Aorta (tissue), 5 donors: ENCODE data around the gene CA14. TPM values are rescaled to one million over a fixed set of nuclear protein-coding genes. Genes with fewer than 3 reads are reported as not detected.
"Not testable (repeated sequence)": the region's sequence is repeated elsewhere in the genome, so short reads cannot be mapped to it uniquely, and the experiment has no call there.

Experiments
- ATAC-seq: fragments of 200-7000 bp; cut with Tn5 transposase; one replicate; pipeline ENCODE4 v1.9.1; 2022; ENCODE audit warnings: moderate library complexity; ENCODE audit not compliant: low FRiP score
- DNase-seq, 2 donors: peaks; one replicate each; pipeline ENCODE4 v3.0.0-alpha.2; 2020
- H3K27ac ChIP-seq, 2 donors: one replicate each; pipeline ENCODE4 v1.5.1; 2013; ENCODE audit warnings: low read length in 2 of 2, mild to moderate bottlenecking in 2 of 2, moderate library complexity in 2 of 2, control low read depth in 1 of 2, inconsistent platforms in 1 of 2, low read depth in 1 of 2
- H3K27me3 ChIP-seq, 2 donors: one replicate each; pipeline ENCODE4 v1.6.1; 2013; ENCODE audit warnings: control low read depth in 1 of 2, low read length in 1 of 2, mild to moderate bottlenecking in 1 of 2, moderate library complexity in 1 of 2; ENCODE audit not compliant: insufficient read depth in 2 of 2, control insufficient read depth in 1 of 2
- H3K36me3 ChIP-seq, 2 donors: one replicate each; pipeline ENCODE4 v1.6.1; 2013; ENCODE audit warnings: control low read depth in 1 of 2, low read length in 1 of 2, mild to moderate bottlenecking in 1 of 2; ENCODE audit not compliant: insufficient read depth in 2 of 2, control insufficient read depth in 1 of 2
- H3K4me1 ChIP-seq, 2 donors: one replicate each; pipeline ENCODE4 v1.6.1; 2013; ENCODE audit warnings: low read length in 2 of 2, control low read depth in 1 of 2, mild to moderate bottlenecking in 1 of 2, moderate library complexity in 1 of 2; ENCODE audit not compliant: insufficient read depth in 2 of 2, control insufficient read depth in 1 of 2
- H3K4me3 ChIP-seq, 2 donors: one replicate each; pipeline ENCODE4 v1.5.1; 2013; ENCODE audit warnings: low read length in 2 of 2, control low read depth in 1 of 2, mild to moderate bottlenecking in 1 of 2
- H3K9me3 ChIP-seq: one replicate; pipeline ENCODE4 v1.6.1; 2013; ENCODE audit warnings: mild to moderate bottlenecking, low read length; ENCODE audit not compliant: control insufficient read depth
- WGBS, 2 donors: extraction: QIAGEN DNeasy Blood & Tissue Kit; methylation state at CpG; one replicate each; pipeline ENCODE4 v1.1.7; 2013; 5-methylcytosine and 5-hydroxymethylcytosine counted together
- intact Hi-C, 2 donors: fragments of 100-400 bp; cut with DNase I; formaldehyde crosslinking; loops; one replicate each; pipeline versions ENCODE4 v1.14.2 to v1.15.0; 2022
- polyA plus RNA-seq, 2 donors: library from polyadenylated mRNA; stranded (reverse); fragments of 200-250 nt; gene quantifications; one replicate each; pipeline ENCODE4 v1.2.3, GENCODE V29; 2013
- total RNA-seq, 2 donors: library from RNA; stranded (reverse); fragmentation: NEBNext Ultra II Directional; extraction: Animal tissue kit (Norgen Biotek cat#: 25700); gene quantifications; one replicate each; pipeline ENCODE4 v1.2.1, GENCODE V29; 2021
- donor health status: healthy with polysubstance abuse.
- donor health status: Bipolar disorder and iron deficiency.
- donor health status: DM: no; HTN: no; CAD: no.
- donor health status: DM: no; HTN: no; CAD: no.
- donor health status: DM: yes; HTN: yes; CAD: no.

CA14 gene
- total and polyA plus RNA-seq, 4 donors, result not detected

DNA sequence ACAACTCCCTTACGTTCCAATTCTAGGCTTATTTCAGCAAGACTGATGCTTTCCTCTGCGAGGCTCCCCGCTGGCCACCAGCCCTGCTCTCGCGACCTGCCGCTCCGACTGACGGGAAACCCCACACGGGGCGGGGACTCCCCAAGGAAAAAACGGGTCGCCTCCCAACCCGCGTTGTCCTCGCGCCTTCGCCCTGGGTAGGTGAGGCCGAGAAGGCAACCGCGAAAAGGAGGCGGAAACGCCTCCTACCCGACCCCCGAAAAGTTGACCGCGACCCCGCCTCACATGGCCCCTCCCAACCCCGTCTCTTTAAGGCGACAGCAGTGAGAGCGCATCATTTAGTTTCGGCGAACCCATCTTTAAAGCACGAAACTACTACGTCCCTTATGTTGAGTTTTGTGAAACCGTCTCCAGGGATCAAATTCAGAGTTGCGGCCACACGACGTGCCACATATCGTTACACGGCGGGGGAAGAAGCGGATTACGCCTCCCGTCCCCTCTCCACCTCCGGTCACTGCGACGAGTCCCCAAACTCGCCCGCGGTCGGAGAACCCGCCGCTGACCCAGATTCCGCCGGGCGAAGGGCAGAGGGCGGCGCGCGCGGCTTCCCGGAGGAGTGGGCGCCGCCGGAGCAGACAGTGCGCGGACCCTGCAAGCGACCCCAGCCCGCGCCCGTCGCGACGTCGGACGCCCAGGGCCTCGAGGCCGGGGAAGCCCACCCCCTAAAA is 22.8 kb upstream of the CA14 start:
- intact Hi-C loops, result loop anchor here in 1 of 2 donors (5.0 kb wide), 1 partner anchor 72 kb away; no protein-coding TSS in a partner anchor

DNA sequence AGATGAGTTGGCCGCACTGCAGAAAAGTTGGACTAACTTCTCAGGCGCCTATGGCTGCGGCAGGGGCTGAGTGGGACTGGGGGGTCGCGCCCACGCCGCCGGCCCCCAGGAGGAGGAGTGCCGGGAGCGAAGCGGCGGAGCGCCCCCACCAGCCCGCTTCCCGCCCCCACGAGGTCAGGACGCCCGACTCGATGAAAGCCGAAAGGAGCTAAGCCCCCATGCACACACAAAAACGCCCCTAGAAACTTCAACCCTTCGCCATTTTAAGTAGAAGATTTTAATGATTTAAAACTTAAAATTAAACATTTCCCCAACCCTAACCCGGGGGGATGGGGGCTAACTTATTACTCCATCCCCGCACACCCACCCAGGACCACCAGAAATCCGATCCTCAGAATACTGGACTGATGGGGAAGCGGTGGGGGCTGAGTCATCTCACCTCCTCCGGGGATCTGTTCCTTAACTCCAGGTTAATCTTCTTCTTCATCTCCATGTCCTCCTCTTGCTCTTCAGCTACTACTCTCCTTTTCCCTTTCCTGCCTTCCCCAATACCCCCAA is 22.2 kb upstream of the CA14 start:
- ATAC-seq, result peak; percentile 42
- DNase-seq, result peak in 1 of 2 donors; percentile 77
- Histone ChIP-seq H3K36me3 (no peaks in the 10 kb centered on the region), H3K4me1 (no peaks in the 10 kb centered on the region), H3K27ac (peak overlapping the region; percentile 77 to 93), H3K27me3 (no peaks in the 10 kb centered on the region), H3K4me3 (peak overlapping the region; percentile 90 to 94), H3K9me3 (no peaks in the 10 kb centered on the region)
- intact Hi-C loops, result no loop called here
- 0 to 1% methylated on average over 26 to 27 of the region's 27 CpGs for WGBS, 2 donors

More for the DNA sequence above, 22.8 kb upstream of the CA14 start:
- DNase-seq (peak; percentile 93), ATAC-seq (peak; percentile 88)
- Histone ChIP-seq H3K9me3 (no peaks in the 10 kb centered on the region), H3K4me1 (no peaks in the 10 kb centered on the region), H3K27me3 (no peaks in the 10 kb centered on the region), H3K4me3 (peak overlapping the region; percentile 90 to 94), H3K36me3 (no peaks in the 10 kb centered on the region), H3K27ac (peak overlapping the region; percentile 77 to 93)
- 0% methylated on average over 78 of the region's 78 CpGs for WGBS, 2 donors

DNA sequence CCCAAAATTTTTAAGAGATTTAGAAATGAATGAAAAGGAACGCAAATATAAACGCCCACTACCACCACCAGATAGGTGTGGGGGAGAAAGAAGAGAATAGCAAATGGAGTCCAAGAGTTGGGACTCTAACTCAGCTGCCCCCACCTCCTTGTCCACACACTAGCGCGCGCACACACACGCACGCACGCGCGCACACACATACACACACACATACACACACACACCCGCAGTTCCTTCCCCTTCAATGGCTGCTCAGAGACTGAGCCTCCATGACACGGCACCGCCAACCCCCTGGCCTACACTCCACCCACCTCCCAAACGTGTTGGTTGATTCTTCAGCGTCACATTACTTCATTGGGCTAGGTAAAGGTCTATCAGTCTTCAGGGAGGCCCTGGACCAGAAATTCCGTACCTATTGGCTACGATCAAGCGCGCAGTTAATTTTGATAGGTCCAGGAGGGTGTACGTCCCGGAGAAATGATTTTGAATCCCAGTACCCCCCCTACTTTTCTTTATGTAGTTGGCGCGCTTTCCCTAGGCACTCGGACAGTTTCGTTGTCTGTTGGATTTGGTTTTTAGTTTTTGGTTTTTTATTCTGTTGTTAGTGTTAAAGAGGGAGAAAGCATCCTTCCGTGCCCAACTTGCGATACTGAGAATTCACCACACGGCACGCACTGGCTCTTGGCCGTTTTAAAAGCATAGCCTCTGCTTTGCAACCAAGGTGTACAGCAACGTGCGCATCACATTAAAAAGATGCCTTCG is 21.5 kb upstream of the CA14 start, which contains the start of gene ANP32E:
TSS of gene ANP32E (minus strand) at position 261 of the 762 bp plus-strand sequence. CDS start 326 bp downstream, outside the sequence.
- no peaks in the 10 kb centered on the region for H3K27me3 ChIP-seq
- 0 to 1% methylated on average over 33 of the region's 33 CpGs for WGBS, 2 donors
- no peaks in the 10 kb centered on the region for H3K36me3 ChIP-seq
- peak; percentile 96 to 97 for DNase-seq
- ATAC-seq, result peak; percentile 95
- intact Hi-C loops, result no loop called here
- peak within 1 kb of the TSS; percentile 77 to 93 for H3K27ac ChIP-seq
- no peaks in the 10 kb centered on the region for H3K9me3 ChIP-seq
- H3K4me3 ChIP-seq, result peak within 1 kb of the TSS; percentile 90 to 94
- H3K4me1 ChIP-seq, result no peaks in the 10 kb centered on the region

DNA sequence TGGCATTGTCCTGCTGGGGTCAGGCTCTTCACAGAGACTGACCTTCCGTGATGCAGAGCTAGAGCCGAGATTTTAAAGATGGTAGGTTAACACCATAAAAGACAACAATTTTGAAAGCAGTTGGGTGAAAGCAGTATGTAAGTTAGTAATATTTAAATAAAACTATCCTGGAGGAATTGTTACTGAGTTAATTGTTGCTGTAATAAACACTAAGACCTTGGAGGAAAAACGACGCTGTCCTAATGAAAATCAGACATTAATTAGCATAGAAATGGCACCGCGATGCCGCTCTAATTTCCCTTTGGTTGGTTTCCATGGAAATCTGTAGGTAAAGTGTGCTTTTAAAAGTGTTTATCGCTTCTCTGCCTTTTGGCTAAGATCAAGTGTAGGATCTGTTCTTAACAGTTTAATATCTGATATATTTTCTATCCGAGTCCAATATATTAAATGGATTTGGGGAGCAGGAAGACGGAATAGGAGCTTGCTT is 20.9 kb upstream of the CA14 start:
- Histone ChIP-seq H3K36me3 (no peaks in the 10 kb centered on the region), H3K4me1 (no peaks in the 10 kb centered on the region), H3K9me3 (no peaks in the 10 kb centered on the region), H3K27me3 (no peaks in the 10 kb centered on the region), H3K27ac (no peak overlapping the region), H3K4me3 (peak overlapping the region; percentile 32 to 61)
- ATAC-seq (no peak), DNase-seq (peak in 1 of 2 donors; percentile 15)
- 27 to 31% methylated on average over 10 of the region's 10 CpGs for WGBS, 2 donors
- intact Hi-C loops, result no loop called here

DNA sequence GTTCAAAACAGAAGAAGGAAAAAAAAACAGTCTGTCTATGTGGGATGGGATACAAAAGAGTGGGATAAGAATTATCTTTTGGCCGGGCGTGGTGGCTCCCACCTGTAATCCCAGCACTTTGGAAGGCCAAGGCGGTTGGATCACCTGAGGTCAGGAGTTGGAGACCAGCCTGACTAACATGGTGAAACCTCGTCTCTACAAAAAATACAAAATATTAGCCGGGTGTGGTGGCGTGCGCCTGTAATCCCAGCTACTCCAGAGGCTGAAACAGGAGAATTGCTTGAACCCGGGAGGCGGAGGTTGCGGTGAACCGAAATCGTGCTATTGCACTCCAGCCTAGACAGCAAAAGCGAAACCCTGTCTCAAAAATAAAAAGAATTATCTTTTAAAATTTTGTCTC is 20.4 kb upstream of the CA14 start:
- intact Hi-C loops, result not testable (repeated sequence)

DNA sequence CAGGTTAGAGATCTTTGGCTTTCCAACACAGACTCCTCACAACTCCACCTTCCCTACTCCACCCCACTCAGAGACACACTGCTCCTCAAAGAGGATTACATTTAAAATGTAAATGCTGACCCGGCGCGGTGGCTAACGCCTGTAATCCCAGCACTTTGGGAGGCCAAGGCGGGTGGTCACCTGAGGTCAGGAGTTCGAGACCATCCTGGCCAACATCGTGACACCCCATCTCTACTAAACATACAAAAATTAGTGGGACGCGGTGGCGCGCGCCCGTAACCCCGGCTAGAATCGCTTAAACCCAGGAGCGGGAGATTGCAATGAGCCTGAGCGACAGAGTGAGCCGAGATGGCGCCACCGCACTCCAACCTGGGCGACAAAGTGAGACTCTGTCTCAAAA is 19.8 kb upstream of the CA14 start:
- no peak for ATAC-seq
- WGBS, 2 donors, result 93 to 94% methylated on average over 21 of the region's 21 CpGs

More for the DNA sequence above, 20.4 kb upstream of the CA14 start:
- H3K27ac ChIP-seq, H3K9me3 ChIP-seq, H3K4me1 ChIP-seq, H3K4me3 ChIP-seq, DNase-seq, H3K27me3 ChIP-seq, ATAC-seq, H3K36me3 ChIP-seq: not testable (repeated sequence)
- 95% methylated on average over 13 of the region's 13 CpGs for WGBS, 2 donors

DNA sequence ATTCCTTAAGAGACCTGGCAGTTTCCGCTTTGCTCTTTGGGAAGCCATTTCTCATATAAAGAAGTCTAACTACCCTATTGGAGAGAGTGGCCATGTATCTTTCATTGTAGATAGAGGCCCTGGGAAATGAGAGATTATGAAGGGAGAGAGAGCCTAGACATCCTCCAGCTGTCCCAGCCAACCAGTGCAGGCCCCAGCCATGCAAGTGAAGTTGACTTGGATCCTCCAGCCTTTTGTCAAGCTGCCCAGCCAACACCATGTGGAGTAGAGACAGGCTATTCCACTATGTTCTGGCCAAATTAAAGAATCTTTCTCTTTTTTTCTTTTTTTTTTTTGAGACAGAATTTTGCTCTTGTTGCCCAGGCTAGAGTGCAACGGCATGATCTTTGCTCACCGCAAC is 14.6 kb upstream of the CA14 start:
- no peaks in the 10 kb centered on the region for H3K36me3 ChIP-seq
- no peak overlapping the region for H3K4me3 ChIP-seq
- no peaks in the 10 kb centered on the region for H3K4me1 ChIP-seq
- no peaks in the 10 kb centered on the region for H3K27me3 ChIP-seq
- DNase-seq (peak in 1 of 2 donors; percentile 42), ATAC-seq (no peak)
- 94 to 95% methylated on average over 3 of the region's 3 CpGs for WGBS, 2 donors
- H3K27ac ChIP-seq, result no peak overlapping the region
- no peaks in the 10 kb centered on the region for H3K9me3 ChIP-seq
- intact Hi-C loops, result no loop called here

More for the DNA sequence above, 19.8 kb upstream of the CA14 start:
- DNase-seq, result peak in 1 of 2 donors; percentile 52
- no peaks in the 10 kb centered on the region for H3K27me3 ChIP-seq
- H3K9me3 ChIP-seq, result no peaks in the 10 kb centered on the region
- intact Hi-C loops, result no loop called here
- H3K36me3 ChIP-seq, result no peaks in the 10 kb centered on the region
- H3K27ac ChIP-seq, result no peak overlapping the region
- no peak overlapping the region for H3K4me3 ChIP-seq
- no peaks in the 10 kb centered on the region for H3K4me1 ChIP-seq

DNA sequence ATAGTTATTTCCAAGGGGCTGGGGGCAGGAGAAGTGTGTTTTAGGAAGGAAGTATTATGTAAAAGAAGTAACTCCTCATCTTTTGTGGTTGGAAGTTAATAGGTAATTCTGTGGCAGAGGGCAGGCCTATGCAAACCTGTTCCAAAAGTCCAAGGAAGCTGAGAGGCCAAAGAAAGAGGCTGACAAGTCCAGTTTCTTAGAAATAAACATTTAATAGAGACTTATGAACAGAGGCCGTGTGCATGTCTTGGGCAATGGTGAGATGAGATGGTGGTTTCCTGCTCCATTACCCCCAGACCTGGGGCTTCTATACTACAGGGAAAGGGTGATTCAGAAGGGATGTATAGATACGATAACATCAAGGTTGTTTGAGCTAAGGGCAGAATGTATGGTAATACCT is 7.6 kb upstream of the CA14 start:
- Histone ChIP-seq H3K27ac (no peak overlapping the region), H3K9me3 (no peaks in the 10 kb centered on the region), H3K27me3 (no peaks in the 10 kb centered on the region), H3K4me1 (no peaks in the 10 kb centered on the region), H3K4me3 (no peak overlapping the region), H3K36me3 (no peaks in the 10 kb centered on the region)
- intact Hi-C loops, result no loop called here
- WGBS, 2 donors, result 86 to 92% methylated on average over 2 of the region's 2 CpGs
- no peak for ATAC-seq
- DNase-seq, result no peak
